HG03469 (cell line): ENCODE measurements around the gene PRSS48.
"Not testable (repeated sequence)": the region's sequence is repeated elsewhere in the genome, so short reads cannot be mapped to it uniquely, and the experiment has no call there.

Experiments
- ATAC-seq: cut with Tn5 transposase; IDR thresholded peaks from one replicate; pipeline ENCODE4 v1.9.1; 2021; ENCODE audit warnings: mild to moderate bottlenecking, moderate library complexity, moderate number of reproducible peaks; ENCODE audit not compliant: unreplicated experiment

PRSS48 gene

DNA sequence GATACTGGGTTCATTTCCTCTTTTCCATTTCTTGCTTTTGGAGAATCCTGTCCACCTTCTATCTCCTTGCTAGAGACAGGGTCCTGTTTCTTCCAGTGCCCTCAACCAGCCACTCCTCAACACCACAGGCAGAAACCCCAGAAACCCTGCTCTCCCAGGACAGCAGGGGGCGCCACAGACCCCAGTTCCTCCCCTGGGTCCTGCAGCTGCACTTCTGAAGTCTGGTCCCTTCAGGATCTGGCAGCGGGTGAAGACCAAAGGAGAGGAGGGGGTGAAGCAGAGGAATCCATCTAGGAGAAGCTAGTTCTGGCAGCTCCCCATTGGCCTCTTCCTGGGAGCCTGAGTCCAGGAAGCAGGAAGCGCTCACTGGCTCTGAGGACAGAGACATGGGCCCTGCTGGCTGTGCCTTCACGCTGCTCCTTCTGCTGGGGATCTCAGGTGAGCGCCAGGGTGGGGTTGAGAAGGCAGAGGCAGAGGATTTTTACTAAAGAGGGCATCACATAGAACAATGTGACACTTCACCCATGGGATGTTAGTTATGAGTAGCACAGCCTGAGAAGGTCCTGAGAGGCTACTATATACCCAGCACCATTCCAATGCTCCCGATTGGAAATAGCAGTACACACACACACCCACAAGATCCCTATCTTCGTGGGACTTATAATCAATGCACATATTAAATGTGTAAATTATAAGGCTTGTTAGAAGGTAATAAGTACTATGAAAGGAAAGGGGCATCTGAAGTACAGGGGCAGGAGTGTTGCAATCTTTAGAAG, at the start of gene PRSS48:
Gene PRSS48, plus strand, starts transcription at position 375 of the 776 bp plus-strand sequence. Its CDS starts 12 bp downstream, at position 387.
- no peak for ATAC-seq

GRCh38 chr4:151227172-151227571, 49.8 kb upstream of the PRSS48 start:
- no peak for ATAC-seq

GRCh38 chr4:151227731-151228130, 49.2 kb upstream of the PRSS48 start:
- no peak for ATAC-seq

- ATAC-seq = no peak
Measured at GRCh38 chr4:151228189-151229119, 48.5 kb upstream of the PRSS48 start.

- ATAC-seq = no peak
Measured at GRCh38 chr4:151231915-151232595, 44.9 kb upstream of the PRSS48 start.

DNA sequence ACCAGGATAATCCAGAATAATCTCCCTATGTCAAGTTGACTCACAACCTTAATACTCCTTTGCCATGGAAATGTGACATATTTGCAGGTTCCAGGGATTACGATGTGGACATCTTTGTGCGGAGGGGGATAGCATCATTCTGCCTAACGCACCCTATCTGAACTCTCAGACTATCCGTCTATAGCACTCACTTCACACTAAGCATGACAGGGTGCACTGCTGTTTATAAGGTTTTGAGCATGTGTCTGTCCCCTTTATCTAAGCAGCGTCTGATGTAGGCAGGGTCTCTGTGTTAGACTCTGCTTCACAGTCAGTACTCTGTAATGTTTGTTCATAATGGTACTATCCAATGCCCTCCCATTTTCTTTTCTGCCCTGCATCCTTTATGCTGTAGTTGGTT, 43.4 kb upstream of the PRSS48 start:
- no peak for ATAC-seq

GRCh38 chr4:151235373-151235772, 41.6 kb upstream of the PRSS48 start:
- ATAC-seq = not testable (repeated sequence)

DNA sequence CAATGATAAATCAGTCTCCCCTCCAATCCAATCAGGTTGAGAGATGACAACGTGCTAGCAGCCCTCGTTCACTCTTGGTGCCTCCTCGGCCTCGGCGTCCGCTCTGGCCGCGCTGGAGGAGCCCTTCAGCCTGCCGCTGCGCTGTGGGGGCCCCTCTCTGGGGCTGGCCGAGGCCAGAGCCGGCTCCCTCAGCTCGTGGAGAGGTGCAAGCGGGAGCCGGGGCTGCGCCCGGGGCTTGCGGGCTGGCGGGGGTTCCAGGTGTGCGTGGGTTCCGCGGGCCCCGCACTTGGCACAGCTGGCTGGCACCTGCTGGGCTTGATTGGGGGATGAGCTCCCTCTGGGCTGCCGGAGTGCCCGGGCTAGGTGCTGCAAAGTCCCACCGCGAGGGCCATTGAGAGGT, 40.9 kb upstream of the PRSS48 start:
- no peak for ATAC-seq

DNA sequence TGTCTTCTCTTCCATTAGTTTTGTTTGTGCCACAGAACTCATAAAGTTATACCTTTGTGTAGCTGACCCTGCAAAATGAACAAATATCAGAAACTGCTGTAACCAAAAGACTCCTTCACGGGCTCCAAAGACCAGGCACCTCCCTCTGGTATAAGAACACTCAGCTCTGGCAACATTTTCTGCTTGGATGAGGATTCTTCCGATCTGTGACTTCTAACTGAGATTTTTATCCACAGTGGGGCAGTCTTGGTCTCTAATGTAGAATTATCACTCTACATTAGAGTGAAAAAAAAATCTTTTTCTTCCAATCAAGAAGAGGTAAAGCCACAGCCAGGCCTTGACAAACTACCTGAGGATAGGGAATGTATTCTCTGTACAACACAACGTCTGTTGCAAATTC, 38.5 kb upstream of the PRSS48 start:
- no peak for ATAC-seq

- no peak for ATAC-seq
Measured at GRCh38 chr4:151239608-151240007, 37.4 kb upstream of the PRSS48 start.

DNA sequence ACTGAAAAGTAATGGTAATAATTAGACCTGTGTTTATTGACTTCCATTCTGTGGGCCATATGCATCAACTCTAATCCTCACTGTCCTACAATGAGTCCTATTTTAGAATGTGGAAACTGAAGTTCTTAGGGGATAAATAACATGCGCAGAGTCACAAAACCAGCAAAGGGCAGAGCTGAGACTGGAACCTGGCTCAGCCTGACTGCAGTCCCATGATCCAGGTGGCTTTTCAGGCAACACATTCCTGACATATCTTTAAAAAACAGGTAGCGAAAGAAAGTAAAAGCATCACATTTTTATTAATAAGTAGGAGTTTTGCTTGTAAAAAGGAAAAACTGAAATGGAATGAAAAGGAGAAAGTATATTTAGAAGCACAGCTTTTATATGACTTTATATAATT, 34.7 kb upstream of the PRSS48 start:
- no peak for ATAC-seq

- ATAC-seq = no peak
Measured at GRCh38 chr4:151246742-151247141, 30.2 kb upstream of the PRSS48 start.

- ATAC-seq = no peak
Measured at GRCh38 chr4:151247395-151247794, 29.6 kb upstream of the PRSS48 start.

- ATAC-seq = no peak
Measured at GRCh38 chr4:151248519-151248918, 28.4 kb upstream of the PRSS48 start.

GRCh38 chr4:151250706-151251105, 26.3 kb upstream of the PRSS48 start:
- ATAC-seq = no peak

GRCh38 chr4:151251603-151252304, 25.2 kb upstream of the PRSS48 start:
- ATAC-seq = no peak

DNA sequence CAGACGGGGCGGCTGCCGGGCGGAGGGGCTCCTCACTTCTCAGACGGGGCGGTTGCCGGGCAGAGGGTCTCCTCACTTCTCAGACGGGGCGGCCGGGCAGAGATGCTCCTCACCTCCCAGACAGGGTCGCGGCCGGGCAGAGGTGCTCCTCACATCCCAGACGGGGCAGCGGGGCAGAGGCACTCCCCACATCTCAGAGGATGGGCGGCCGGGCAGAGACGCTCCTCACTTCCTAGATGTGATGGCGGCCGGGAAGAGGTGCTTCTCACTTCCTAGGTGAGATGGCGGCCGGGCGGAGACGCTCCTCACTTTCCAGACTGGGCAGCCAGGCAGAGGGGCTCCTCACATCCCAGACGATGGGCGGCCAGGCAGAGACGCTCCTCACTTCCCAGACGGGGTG, 21.7 kb upstream of the PRSS48 start:
- not testable (repeated sequence) for ATAC-seq

GRCh38 chr4:151255680-151256079, 21.3 kb upstream of the PRSS48 start:
- not testable (repeated sequence) for ATAC-seq

DNA sequence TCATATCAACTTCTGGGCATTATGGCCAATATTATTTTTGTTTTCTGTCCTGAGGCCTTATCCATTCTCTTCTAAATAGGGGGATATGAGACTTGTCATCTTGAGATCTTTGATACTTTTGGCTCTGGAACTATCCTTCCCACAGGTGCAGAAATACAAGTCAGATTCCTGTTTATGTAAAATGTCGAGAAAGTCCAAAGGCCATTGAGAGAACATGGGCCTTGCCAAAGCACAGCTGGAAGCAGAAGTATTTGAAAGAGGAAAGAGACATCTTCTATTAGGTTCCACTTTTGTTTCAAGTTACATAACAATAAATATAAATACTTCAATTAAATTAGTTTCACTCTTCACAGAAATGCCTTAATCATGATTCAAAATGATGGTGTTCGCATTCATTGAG, 20.8 kb upstream of the PRSS48 start:
- no peak for ATAC-seq

GRCh38 chr4:151257704-151258103, 19.3 kb upstream of the PRSS48 start:
- ATAC-seq = no peak

DNA sequence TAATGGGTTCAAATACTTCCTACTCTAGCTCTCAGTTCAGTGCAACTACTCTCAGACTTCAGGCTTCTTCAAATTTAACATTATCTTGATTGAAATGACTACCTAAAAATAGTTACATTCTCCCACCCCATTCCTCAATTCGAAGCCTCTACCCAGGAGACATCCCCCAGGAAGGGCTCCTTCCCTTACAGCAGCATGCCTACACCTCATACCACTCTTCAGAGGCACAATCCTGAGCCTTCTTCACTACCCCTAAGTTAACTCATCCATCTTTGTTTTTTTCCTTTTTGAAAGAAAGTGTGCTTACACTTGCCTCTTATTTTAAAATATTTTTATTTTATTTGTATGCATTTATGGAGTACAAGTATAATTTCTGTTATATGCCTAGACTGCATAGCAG, 17.2 kb upstream of the PRSS48 start:
- ATAC-seq = no peak
